GM19468 (cell line): ENCODE measurements around the gene PRR20G.

Experiments
- ATAC-seq: cut with Tn5 transposase; IDR thresholded peaks from one replicate; pipeline ENCODE4 v1.9.1; 2021; ENCODE audit warnings: mild to moderate bottlenecking, moderate library complexity, moderate number of reproducible peaks; ENCODE audit not compliant: unreplicated experiment; ENCODE audit errors: extremely low read depth

The PRR20G gene

GRCh38 chr3:127237835-127238234, 50.0 kb downstream of the PRR20G start:
- no peak for ATAC-seq

GRCh38 chr3:127235706-127236105, 52.1 kb downstream of the PRR20G start:
- no peak for ATAC-seq

GRCh38 chr3:127234778-127235177, 53.1 kb downstream of the PRR20G start:
- no peak for ATAC-seq
